Adrenal gland (tissue), 12 donors: Measurements from ENCODE around the gene CAMTA1. TPM values are rescaled to one million over a fixed set of nuclear protein-coding genes. Genes with fewer than 3 reads are reported as not detected.

Experiments used
- DNase-seq, 7 donors: peaks; one replicate each; pipeline ENCODE4 v3.0.0-alpha.2; 2019 to 2020
- H3K27ac ChIP-seq, 5 donors: fragments of 200-600 bp; sonication (generic) in 4 of 5; 1 replicate in 3 of 5; 2 replicates in 2 of 5; pipeline versions ENCODE4 v1.5.1 to v1.8.0; 2016 to 2020; ENCODE audit warnings: mild to moderate bottlenecking in 1 of 5
- H3K27me3 ChIP-seq: fragments of 200-600 bp; 2 replicates; pipeline ENCODE4 v1.8.0; 2021
- H3K36me3 ChIP-seq, 2 donors: fragments of 200-600 bp; replicated peaks in 1 of 2; 1 replicate in 1 of 2; 2 replicates in 1 of 2; pipeline versions ENCODE4 v1.5.1 to v1.8.0; 2018 to 2022
- H3K4me1 ChIP-seq, 2 donors: fragments of 200-600 bp; replicated peaks in 1 of 2; 1 replicate in 1 of 2; 2 replicates in 1 of 2; pipeline versions ENCODE4 v1.5.1 to v1.8.0; 2018 to 2021
- H3K4me3 ChIP-seq, 4 donors: fragments of 200-600 bp; sonication (generic) in 3 of 4; one replicate each; pipeline ENCODE4 v1.5.1; 2016 to 2018
- H3K9me3 ChIP-seq, 3 donors: fragments of 200-600 bp; sonication (generic) in 1 of 3; replicated peaks in 1 of 3; 1 replicate in 2 of 3; 2 replicates in 1 of 3; pipeline versions ENCODE4 v1.5.1 to v1.8.0; 2016 to 2021
- POLR2A ChIP-seq, 2 donors: fragments of 450-650 bp; IDR thresholded peaks; one replicate each; pipeline ENCODE4 v1.6.1; 2017; ENCODE audit warnings: antibody characterized with exemption in 2 of 2, mild to moderate bottlenecking in 2 of 2, moderate library complexity in 1 of 2
- WGBS, 4 donors: extraction: QIAGEN DNeasy Blood & Tissue Kit in 2 of 4; methylation state at CpG; one replicate each; pipeline versions ENCODE4 v1.1.5 to v1.1.7; 2013 to 2017; 5-methylcytosine and 5-hydroxymethylcytosine counted together
- intact Hi-C, 2 donors: fragments of 100-400 bp; cut with DNase I; formaldehyde crosslinking; loops; one replicate each; pipeline versions ENCODE4 v1.14.1 to v1.15.0; 2022 to 2023
- polyA plus RNA-seq, 3 donors: library from polyadenylated mRNA; stranded (reverse); fragments of 200-250 nt in 2 of 3; fragments of 350-450 nt in 1 of 3; fragmentation: Illumina TruSeq in 1 of 3; extraction: RNeasy Lipid Tissue Mini Kit (QIAGEN cat#74804) in 1 of 3; gene quantifications; one replicate each; pipeline ENCODE4 v1.2.3, GENCODE V29; 2013 to 2014
- total RNA-seq, 9 donors: library from RNA; depleted of rRNA in 4 of 9; stranded (reverse); fragments of >200 nt in 4 of 9; fragments of 120-200 nt in 1 of 9; fragmentation: NEBNext Ultra II Directional in 1 of 9; extraction: Animal tissue kit (Norgen Biotek cat#: 25700) in 1 of 9; gene quantifications; one replicate each; pipeline versions ENCODE4 v1.1.0 to v1.2.4, GENCODE V29; 2013 to 2023
- TF ChIP-seq, protein P1 (sequence below), 6 experiments: fragments of 450-650 bp in 4 of 6; fragments of 200-600 bp in 2 of 6; sonication (generic) in 1 of 6; IDR thresholded peaks; 1 replicate in 5 of 6; 2 replicates in 1 of 6; pipeline versions ENCODE4 v1.5.1 to v1.8.0; 2016 to 2021; ENCODE audit warnings: antibody characterized with exemption in 6 of 6, mild to moderate bottlenecking in 2 of 6, moderate library complexity in 1 of 6
- donor health status: healthy with polysubstance abuse.
- donor health status: Bipolar disorder and iron deficiency.
- donor health status: DM: yes; HTN: yes; CAD: no.
- donor health status: DM: no; HTN: no; CAD: no.
- donor health status: DM: no; HTN: no; CAD: no.
- donor health status: DM: yes; HTN: yes; CAD: no.

CAMTA1 gene
- total and polyA plus RNA-seq, 12 donors: 62.9 to 141 (median 96.9) TPM

DNA sequence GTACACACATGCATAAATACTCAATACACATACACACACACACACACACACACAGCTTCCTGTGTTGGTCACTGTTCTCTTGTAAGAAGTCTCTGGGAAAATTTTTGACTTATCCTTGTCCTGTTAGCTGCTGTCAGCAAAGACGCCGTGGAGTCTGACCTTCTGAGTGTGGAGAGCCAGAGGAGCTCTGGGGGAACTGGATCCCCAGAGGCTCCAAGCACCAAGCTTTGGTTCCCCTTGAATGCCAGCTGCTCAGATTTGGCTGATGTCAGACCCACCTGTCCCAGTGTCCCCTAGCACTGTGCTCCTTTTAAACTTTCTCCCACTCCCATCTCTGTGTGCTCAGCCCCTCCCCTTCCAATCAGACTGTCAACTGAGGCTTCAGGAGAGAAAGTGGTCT is 319.1 kb downstream of the CAMTA1 start:
- Histone ChIP-seq H3K27me3 (no peaks in the 10 kb centered on the region), H3K4me3 (no peak overlapping the region), H3K27ac (no peak overlapping the region), H3K36me3 (no peaks in the 10 kb centered on the region), H3K4me1 (no peaks in the 10 kb centered on the region), H3K9me3 (no peaks in the 10 kb centered on the region)
- WGBS, 4 donors: 30 to 58% (median 46%) methylated on average over 2 of the region's 2 CpGs; no CpG with 5 or more reads in 1 of the 4 donors
- no peak for DNase-seq
- intact Hi-C loops: no loop called here
- TF ChIP-seq, protein P1, sequence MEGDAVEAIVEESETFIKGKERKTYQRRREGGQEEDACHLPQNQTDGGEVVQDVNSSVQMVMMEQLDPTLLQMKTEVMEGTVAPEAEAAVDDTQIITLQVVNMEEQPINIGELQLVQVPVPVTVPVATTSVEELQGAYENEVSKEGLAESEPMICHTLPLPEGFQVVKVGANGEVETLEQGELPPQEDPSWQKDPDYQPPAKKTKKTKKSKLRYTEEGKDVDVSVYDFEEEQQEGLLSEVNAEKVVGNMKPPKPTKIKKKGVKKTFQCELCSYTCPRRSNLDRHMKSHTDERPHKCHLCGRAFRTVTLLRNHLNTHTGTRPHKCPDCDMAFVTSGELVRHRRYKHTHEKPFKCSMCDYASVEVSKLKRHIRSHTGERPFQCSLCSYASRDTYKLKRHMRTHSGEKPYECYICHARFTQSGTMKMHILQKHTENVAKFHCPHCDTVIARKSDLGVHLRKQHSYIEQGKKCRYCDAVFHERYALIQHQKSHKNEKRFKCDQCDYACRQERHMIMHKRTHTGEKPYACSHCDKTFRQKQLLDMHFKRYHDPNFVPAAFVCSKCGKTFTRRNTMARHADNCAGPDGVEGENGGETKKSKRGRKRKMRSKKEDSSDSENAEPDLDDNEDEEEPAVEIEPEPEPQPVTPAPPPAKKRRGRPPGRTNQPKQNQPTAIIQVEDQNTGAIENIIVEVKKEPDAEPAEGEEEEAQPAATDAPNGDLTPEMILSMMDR (IDR thresholded peaks at IDR 0.05): no peak
- no peak for TF ChIP-seq POLR2A (IDR thresholded peaks at IDR 0.05)

DNA sequence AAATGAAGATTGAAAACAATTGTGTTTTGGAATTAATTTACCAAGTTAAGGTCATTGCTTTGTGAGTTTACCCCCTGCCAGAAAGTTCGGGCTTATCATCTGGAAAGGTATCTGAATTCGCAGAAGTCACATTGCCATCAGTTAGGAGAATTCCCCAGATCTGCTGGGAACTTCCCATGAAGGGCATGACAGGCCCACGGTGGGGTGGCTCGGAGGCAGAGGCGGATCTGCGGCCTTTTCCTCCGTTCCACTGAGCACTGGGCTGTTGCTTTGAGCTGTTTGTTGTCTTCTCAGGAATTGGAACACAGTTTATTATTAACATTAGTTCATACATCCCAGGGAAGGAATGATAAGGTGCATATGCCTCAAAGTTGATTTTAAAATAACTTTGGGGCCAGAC is 320.0 kb downstream of the CAMTA1 start:
- Histone ChIP-seq H3K4me3 (no peak overlapping the region), H3K27me3 (no peaks in the 10 kb centered on the region), H3K36me3 (no peaks in the 10 kb centered on the region), H3K4me1 (no peaks in the 10 kb centered on the region), H3K9me3 (no peaks in the 10 kb centered on the region), H3K27ac (no peak overlapping the region)
- WGBS, 4 donors: 81 to 91% (median 85%) methylated on average over 7 of the region's 7 CpGs
- TF ChIP-seq, protein P1 (IDR thresholded peaks at IDR 0.05): no peak
- no peak for TF ChIP-seq POLR2A (IDR thresholded peaks at IDR 0.05)
- DNase-seq: no peak
- intact Hi-C loops: no loop called here

DNA sequence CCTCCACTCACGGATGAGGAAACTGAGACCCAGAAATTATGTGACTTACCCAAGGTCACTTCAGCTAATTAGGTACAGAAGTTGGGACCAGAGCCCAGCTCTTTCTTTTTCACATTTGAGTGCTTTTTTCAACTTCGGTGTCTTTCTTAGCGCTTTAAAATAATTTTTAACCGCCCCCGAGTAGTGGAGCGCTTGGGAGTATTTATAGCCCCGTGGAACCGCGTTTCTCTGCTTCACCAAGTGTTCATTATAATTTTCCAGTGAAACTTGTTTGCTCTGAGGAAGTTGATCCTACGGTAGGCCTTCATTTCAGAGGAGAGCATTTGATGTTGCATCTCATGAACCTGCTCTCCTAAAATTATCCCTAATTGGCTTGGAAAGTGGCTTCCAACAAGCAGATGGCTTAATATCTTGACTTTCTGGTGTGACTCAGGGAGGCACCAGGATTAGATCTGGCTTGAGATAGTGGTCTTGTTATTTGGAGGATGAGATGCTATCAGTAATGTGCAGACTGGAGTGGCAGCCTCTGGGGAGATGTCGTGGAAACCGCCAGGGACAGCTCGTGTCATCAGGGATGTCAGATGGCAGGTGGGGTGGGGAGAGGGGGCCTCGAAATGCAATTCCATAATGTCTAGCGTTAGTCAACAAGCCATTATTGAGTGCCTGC is 321.3 kb downstream of the CAMTA1 start:
- no peak overlapping the region for H3K4me3 ChIP-seq
- H3K9me3 ChIP-seq: no peaks in the 10 kb centered on the region
- no peaks in the 10 kb centered on the region for H3K27me3 ChIP-seq
- intact Hi-C loops: no loop called here
- WGBS, 4 donors: 84 to 88% (median 87%) methylated on average over 15 of the region's 15 CpGs
- no peak overlapping the region for H3K27ac ChIP-seq
- no peak for TF ChIP-seq POLR2A (IDR thresholded peaks at IDR 0.05)
- TF ChIP-seq, protein P1 (IDR thresholded peaks at IDR 0.05): no peak
- no peaks in the 10 kb centered on the region for H3K36me3 ChIP-seq
- no peaks in the 10 kb centered on the region for H3K4me1 ChIP-seq
- no peak for DNase-seq

DNA sequence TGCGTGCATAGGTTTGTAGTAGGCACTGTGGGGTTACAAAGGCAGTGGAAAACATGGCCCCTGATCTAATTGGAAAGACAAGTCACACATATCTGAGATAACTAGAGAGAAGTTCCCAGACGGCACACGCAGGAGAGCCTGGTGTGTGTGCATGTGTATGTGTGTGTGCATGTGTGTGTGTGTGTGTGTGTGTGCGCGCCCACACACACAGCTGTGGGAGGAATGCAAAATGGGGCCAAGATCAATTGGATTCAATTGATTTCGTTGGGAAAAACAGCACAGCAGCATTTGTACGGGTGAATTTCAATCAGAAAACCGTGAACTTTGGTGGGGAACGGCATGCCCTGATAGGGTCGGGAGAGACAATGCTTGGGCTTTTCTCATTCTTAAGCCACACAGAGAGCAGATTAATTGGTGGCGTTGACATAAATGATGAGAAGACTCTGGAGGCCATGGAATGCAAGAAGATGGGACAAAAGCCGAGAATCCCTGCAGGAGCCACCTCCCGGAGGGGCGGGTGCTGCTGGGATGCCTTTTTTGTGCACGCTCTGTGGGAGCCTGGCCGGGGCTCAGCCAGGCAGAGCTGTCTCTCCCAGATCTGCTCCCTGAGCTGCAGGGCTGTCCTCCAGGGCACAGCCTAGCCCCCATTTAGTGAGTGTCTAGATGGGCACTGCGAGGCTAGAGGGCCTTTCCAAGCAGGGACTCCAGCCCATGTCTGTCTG is 322.0 kb downstream of the CAMTA1 start:
- Histone ChIP-seq H3K36me3 (no peaks in the 10 kb centered on the region), H3K9me3 (no peaks in the 10 kb centered on the region), H3K4me3 (no peak overlapping the region), H3K27ac (no peak overlapping the region), H3K4me1 (no peaks in the 10 kb centered on the region), H3K27me3 (no peaks in the 10 kb centered on the region)
- DNase-seq: no peak
- TF ChIP-seq, protein P1 (IDR thresholded peaks at IDR 0.05): no peak
- no peak for TF ChIP-seq POLR2A (IDR thresholded peaks at IDR 0.05)
- WGBS, 4 donors: 70 to 74% (median 72%) methylated on average over 13 to 17 of the region's 17 CpGs
- intact Hi-C loops: no loop called here
